ES-I3 (cell line): Measurements from ENCODE around the gene FER.
"Not testable (repeated sequence)": the region's sequence is repeated elsewhere in the genome, so short reads cannot be mapped to it uniquely, and the experiment has no call there.

Experiments used
- H3K36me3 ChIP-seq: 2 replicates; pipeline ENCODE4 v1.6.1; 2013; ENCODE audit warnings: mild to moderate bottlenecking, low read length, control low read depth, moderate library complexity; ENCODE audit not compliant: insufficient read depth
- H3K4me1 ChIP-seq: 2 replicates; pipeline ENCODE4 v1.6.1; 2013; ENCODE audit warnings: mild to moderate bottlenecking, control low read depth, low read length; ENCODE audit not compliant: insufficient read depth
- H3K9ac ChIP-seq: 2 replicates; pipeline ENCODE4 v1.6.1; 2013; ENCODE audit warnings: low read depth, mild to moderate bottlenecking, low read length, moderate library complexity
- H3K9me3 ChIP-seq: 2 replicates; pipeline ENCODE4 v1.6.1; 2013; ENCODE audit warnings: mild to moderate bottlenecking, low read length, moderate library complexity; ENCODE audit not compliant: control insufficient read depth, insufficient read depth

FER gene

GRCh38 chr5:109006129-109006528, 258.4 kb downstream of the FER start:
- Histone ChIP-seq H3K9ac (no peak overlapping the region), H3K9me3 (no peaks in the 10 kb centered on the region), H3K4me1 (no peaks in the 10 kb centered on the region), H3K36me3 (no peaks in the 10 kb centered on the region)

- Histone ChIP-seq H3K36me3 (no peaks in the 10 kb centered on the region), H3K4me1 (no peaks in the 10 kb centered on the region), H3K9me3 (no peaks in the 10 kb centered on the region), H3K9ac (no peak overlapping the region)
Measured at GRCh38 chr5:109016300-109016699, 268.6 kb downstream of the FER start.

- Histone ChIP-seq H3K9me3 (no peaks in the 10 kb centered on the region), H3K9ac (no peak overlapping the region), H3K4me1 (no peaks in the 10 kb centered on the region), H3K36me3 (no peaks in the 10 kb centered on the region)
Measured at GRCh38 chr5:109022056-109022455, 274.4 kb downstream of the FER start.

GRCh38 chr5:109025729-109026128, 278.0 kb downstream of the FER start:
- not testable (repeated sequence) for H3K4me1 ChIP-seq, H3K36me3 ChIP-seq, H3K9me3 ChIP-seq, H3K9ac ChIP-seq

GRCh38 chr5:109027983-109028607, 280.4 kb downstream of the FER start:
- no peak overlapping the region for H3K9ac ChIP-seq
- peaks cover 4% of the 10 kb centered on the region; the same call in 1 of the 2 replicates for H3K4me1 ChIP-seq
- no peaks in the 10 kb centered on the region for H3K9me3 ChIP-seq
- H3K36me3 ChIP-seq, result no peaks in the 10 kb centered on the region

- Histone ChIP-seq H3K36me3 (no peaks in the 10 kb centered on the region), H3K4me1 (peaks cover 4% of the 10 kb centered on the region; the same call in 1 of the 2 replicates), H3K9me3 (no peaks in the 10 kb centered on the region), H3K9ac (no peak overlapping the region)
Measured at GRCh38 chr5:109028608-109029299, 281.1 kb downstream of the FER start.

GRCh38 chr5:109029847-109030246, 282.1 kb downstream of the FER start:
- no peaks in the 10 kb centered on the region for H3K36me3 ChIP-seq
- H3K9me3 ChIP-seq, result no peaks in the 10 kb centered on the region
- peaks cover 4% of the 10 kb centered on the region; the same call in 1 of the 2 replicates for H3K4me1 ChIP-seq
- no peak overlapping the region for H3K9ac ChIP-seq

- Histone ChIP-seq H3K9me3 (no peaks in the 10 kb centered on the region), H3K4me1 (peaks cover 4% of the 10 kb centered on the region; the same call in 1 of the 2 replicates), H3K9ac (no peak overlapping the region), H3K36me3 (no peaks in the 10 kb centered on the region)
Measured at GRCh38 chr5:109030360-109031143, 282.9 kb downstream of the FER start.

- Histone ChIP-seq H3K36me3 (no peaks in the 10 kb centered on the region), H3K9me3 (no peaks in the 10 kb centered on the region), H3K9ac (no peak overlapping the region), H3K4me1 (peaks cover 4% of the 10 kb centered on the region; the same call in 1 of the 2 replicates)
Measured at GRCh38 chr5:109034306-109034705, 286.6 kb downstream of the FER start.

GRCh38 chr5:109035436-109035835, 287.7 kb downstream of the FER start:
- 0 out of 2 replicates have a peak, but pooled peaks cover under 1% of the 10 kb centered on the region for H3K4me1 ChIP-seq
- H3K36me3 ChIP-seq, result no peaks in the 10 kb centered on the region
- H3K9me3 ChIP-seq, result no peaks in the 10 kb centered on the region
- H3K9ac ChIP-seq, result no peak overlapping the region

- Histone ChIP-seq H3K4me1 (no peaks in the 10 kb centered on the region), H3K9ac (no peak overlapping the region)
Measured at GRCh38 chr5:109038209-109038840, 290.6 kb downstream of the FER start.

GRCh38 chr5:109041317-109041716, 293.6 kb downstream of the FER start:
- H3K9me3 ChIP-seq, result no peaks in the 10 kb centered on the region
- no peaks in the 10 kb centered on the region for H3K36me3 ChIP-seq
- no peaks in the 10 kb centered on the region for H3K4me1 ChIP-seq
- no peak overlapping the region for H3K9ac ChIP-seq

More at GRCh38 chr5:109038209-109038840, 290.6 kb downstream of the FER start:
- Histone ChIP-seq H3K36me3 (no peaks in the 10 kb centered on the region), H3K9me3 (no peaks in the 10 kb centered on the region)

- no peaks in the 10 kb centered on the region for H3K9me3 ChIP-seq
- H3K36me3 ChIP-seq, result no peaks in the 10 kb centered on the region
- H3K9ac ChIP-seq, result no peak overlapping the region
- H3K4me1 ChIP-seq, result no peaks in the 10 kb centered on the region
Measured at GRCh38 chr5:109045710-109046109, 298.0 kb downstream of the FER start.

- Histone ChIP-seq H3K9me3 (no peaks in the 10 kb centered on the region), H3K9ac (no peak overlapping the region), H3K4me1 (no peaks in the 10 kb centered on the region), H3K36me3 (no peaks in the 10 kb centered on the region)
Measured at GRCh38 chr5:109049565-109049964, 301.9 kb downstream of the FER start.
